Kidney epithelial cell (primary cell): Measurements from ENCODE around the gene WDFY1. TPM values are rescaled to one million over a fixed set of nuclear protein-coding genes. Genes with fewer than 3 reads are reported as not detected.

Experiments used
- DNase-seq: peaks from one replicate; pipeline ENCODE4 v3.0.0-alpha.2; 2010; ENCODE audit warnings: low read depth
- H3K27me3 ChIP-seq: 2 replicates; pipeline ENCODE4 v1.6.0; 2011; ENCODE audit warnings: low read length; ENCODE audit not compliant: control insufficient read depth, insufficient read depth
- H3K36me3 ChIP-seq: 2 replicates; pipeline ENCODE4 v1.5.1; 2011; ENCODE audit warnings: low read length; ENCODE audit not compliant: control insufficient read depth, insufficient read depth
- H3K4me3 ChIP-seq: 2 replicates; pipeline ENCODE4 v1.5.1; 2011; ENCODE audit warnings: low read depth, mild to moderate bottlenecking, control low read depth, low read length
- CTCF ChIP-seq: IDR thresholded peaks from 2 replicates; pipeline ENCODE4 v1.5.1; 2011; ENCODE audit warnings: mild to moderate bottlenecking, moderate library complexity, low read length, control low read depth, inconsistent platforms; ENCODE audit not compliant: insufficient read depth, poor library complexity, severe bottlenecking
- total RNA-seq: library from RNA; depleted of rRNA; stranded (reverse); fragments of >200 nt; gene quantifications from 2 replicates; pipeline ENCODE4 v1.2.3, GENCODE V29; 2015

The WDFY1 gene
- total RNA-seq, 1 donor from 2014 or later: 47.3 TPM

DNA sequence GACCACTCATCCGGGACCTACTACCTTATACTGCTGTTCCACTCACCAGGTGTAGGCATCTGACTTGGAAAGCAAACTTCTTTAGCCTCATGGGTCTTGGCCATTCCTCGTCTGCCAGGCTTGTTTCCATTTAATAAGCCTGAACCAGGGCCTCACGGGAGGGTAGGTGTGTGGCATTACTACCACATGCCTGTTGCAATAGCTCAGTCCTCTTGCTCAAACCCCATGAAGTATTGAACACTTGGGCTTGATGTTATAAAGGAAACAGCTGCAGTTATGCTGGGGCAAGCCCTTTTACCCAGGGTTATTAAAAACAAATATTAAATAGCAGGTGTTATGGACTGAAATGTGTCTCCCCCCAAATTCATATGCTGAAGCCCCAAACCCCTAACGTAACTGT is 33.3 kb upstream of the WDFY1 start:
- no peak for DNase-seq
- Histone ChIP-seq H3K27me3 (no peaks in the 10 kb centered on the region), H3K4me3 (no peak overlapping the region), H3K36me3 (no peaks in the 10 kb centered on the region)
- no peak for TF ChIP-seq CTCF

- no peak for TF ChIP-seq CTCF
- DNase-seq: no peak
- Histone ChIP-seq H3K36me3 (no peaks in the 10 kb centered on the region), H3K27me3 (no peaks in the 10 kb centered on the region), H3K4me3 (no peak overlapping the region)
Measured at GRCh38 chr2:223976635-223977226, 31.6 kb upstream of the WDFY1 start.

GRCh38 chr2:223973606-223974005 is 28.5 kb upstream of the WDFY1 start:
- Histone ChIP-seq H3K27me3 (no peaks in the 10 kb centered on the region), H3K36me3 (no peaks in the 10 kb centered on the region), H3K4me3 (no peak overlapping the region)
- no peak for TF ChIP-seq CTCF
- DNase-seq: no peak

DNA sequence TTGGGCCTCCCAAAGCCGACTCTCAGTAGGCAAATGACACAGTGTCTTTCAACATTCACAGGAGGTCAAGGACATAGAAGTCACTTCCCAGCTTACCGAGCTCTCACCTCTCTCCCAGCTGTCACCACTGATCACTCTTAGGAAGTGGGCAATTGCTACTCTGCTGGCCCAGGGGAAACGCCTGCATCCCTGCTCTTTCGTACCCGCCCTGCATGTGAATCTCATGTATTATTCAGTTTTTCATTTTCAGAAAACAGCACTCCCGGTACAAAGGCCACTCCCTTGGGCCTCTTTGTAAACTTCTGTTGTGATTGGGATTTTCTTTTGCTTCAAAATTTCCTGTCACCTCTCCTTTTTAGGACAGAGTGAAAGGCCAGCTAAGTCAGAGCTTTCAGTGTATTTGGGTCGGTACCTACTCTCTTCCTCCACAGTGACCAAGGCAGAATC is 27.5 kb upstream of the WDFY1 start:
- TF ChIP-seq CTCF: no peak
- no peaks in the 10 kb centered on the region for H3K36me3 ChIP-seq
- no peaks in the 10 kb centered on the region for H3K27me3 ChIP-seq
- DNase-seq: no peak
- no peak overlapping the region for H3K4me3 ChIP-seq

GRCh38 chr2:223971731-223972130 is 26.6 kb upstream of the WDFY1 start:
- H3K27me3 ChIP-seq: no peaks in the 10 kb centered on the region
- H3K4me3 ChIP-seq: no peak overlapping the region
- DNase-seq: no peak
- TF ChIP-seq CTCF: no peak
- H3K36me3 ChIP-seq: no peaks in the 10 kb centered on the region
